A549 (cell line): ENCODE results near the gene CITED2. TPM values are rescaled to one million over a fixed set of nuclear protein-coding genes. Genes with fewer than 3 reads are reported as not detected.

Source experiments
- ATAC-seq, 2 experiments: fragments of 200-7000 bp in 1 of 2; fragments of >200 bp in 1 of 2; cut with Nextera tagmentation in 1 of 2; cut with Tn5 transposase in 1 of 2; 3 replicates each; pipeline versions ENCODE4 v1.8.0 to v1.9.1; 2018 to 2020; ENCODE audit warnings: mild to moderate bottlenecking in 1 of 2, moderate library complexity in 1 of 2
- CTCF ChIA-PET: fragments of 300-600 bp; sonication (Branson Sonifier 250); formaldehyde crosslinking; extraction: SDS; loops from one replicate; lab custom pipeline; 2021; ENCODE audit warnings: antibody characterized with exemption, inconsistent platforms; lab: Yijun Ruan, JAX
- POLR2A ChIA-PET: fragments of 350-600 bp; formaldehyde crosslinking; extraction: SDS; loops from one replicate; lab custom pipeline; 2021; ENCODE audit warnings: antibody characterized with exemption, inconsistent platforms; lab: Yijun Ruan, JAX
- DNase-seq, 2 experiments: peaks; one replicate each; pipeline versions ENCODE4 v3.0.0 to v3.0.0-alpha.2; 2011 to 2016; ENCODE audit warnings: low read depth in 1 of 2, low spot score in 1 of 2
- FAIRE-seq: peaks from 2 replicates; lab custom pipeline; 2011; peaks lifted over from hg19 to GRCh38; lab: Jason Lieb, UNC
- H3K27ac ChIP-seq, 2 experiments: fragments of >200 bp; sonication (Bioruptor Twin); formaldehyde crosslinking; 3 replicates each; pipeline ENCODE4 v1.5.1; 2016 to 2017
- H3K4me1 ChIP-seq: fragments of >200 bp; sonication (Bioruptor Twin); formaldehyde crosslinking; 3 replicates; pipeline ENCODE4 v1.6.1; 2016
- H3K4me2 ChIP-seq: fragments of >200 bp; sonication (Bioruptor Twin); formaldehyde crosslinking; 3 replicates; pipeline ENCODE4 v1.6.1; 2016
- H3K4me3 ChIP-seq: fragments of >200 bp; sonication (Bioruptor Twin); formaldehyde crosslinking; 3 replicates; pipeline ENCODE4 v1.5.1; 2016
- H3K9me3 ChIP-seq: fragments of >200 bp; sonication (Bioruptor Twin); formaldehyde crosslinking; 3 replicates; pipeline ENCODE4 v1.6.1; 2016
- ATOH8 ChIP-seq: fragments of 250-450 bp; sonication (Bioruptor Pico); IDR thresholded peaks from 2 replicates; pipeline ENCODE4 v1.5.0; 2020; ENCODE audit warnings: low read depth, mild to moderate bottlenecking, moderate library complexity
- BHLHE40 ChIP-seq: IDR thresholded peaks from 2 replicates; pipeline ENCODE4 v1.6.1; 2012; ENCODE audit warnings: low read depth, low read length, inconsistent platforms
- CBX2 ChIP-seq: fragments of 200-600 bp; sonication (generic); IDR thresholded peaks from 2 replicates; pipeline ENCODE4 v1.6.1; 2016; ENCODE audit warnings: low read depth, mild to moderate bottlenecking, borderline replicate concordance
- CBX8 ChIP-seq: fragments of 200-600 bp; sonication (generic); IDR thresholded peaks from 2 replicates; pipeline ENCODE4 v1.6.1; 2016
- E2F6 ChIP-seq: IDR thresholded peaks from 2 replicates; pipeline ENCODE4 v1.6.1; 2012; ENCODE audit warnings: low read depth, borderline replicate concordance
- EHF ChIP-seq: fragments of 250-450 bp; sonication (Bioruptor Pico); IDR thresholded peaks from 2 replicates; pipeline ENCODE4 v1.5.0; 2020; ENCODE audit warnings: mild to moderate bottlenecking
- ELK1 ChIP-seq: fragments of 150-350 bp; IDR thresholded peaks from 2 replicates; pipeline ENCODE4 v1.6.1; 2014; ENCODE audit warnings: low read depth, mild to moderate bottlenecking, low read length
- HDAC2 ChIP-seq: fragments of 200-600 bp; sonication (generic); IDR thresholded peaks from 2 replicates; pipeline ENCODE4 v1.6.1; 2016
- HEYL ChIP-seq: fragments of 250-450 bp; sonication (Bioruptor Pico); IDR thresholded peaks from 2 replicates; pipeline ENCODE4 v1.8.0; 2021; ENCODE audit warnings: mild to moderate bottlenecking, moderate library complexity
- HMGXB4 ChIP-seq: fragments of 250-450 bp; sonication (Bioruptor Pico); IDR thresholded peaks from 2 replicates; pipeline ENCODE4 v1.5.0; 2021; ENCODE audit warnings: mild to moderate bottlenecking, moderate library complexity, borderline replicate concordance
- HOXA7 ChIP-seq: fragments of 250-450 bp; sonication (Bioruptor Pico); IDR thresholded peaks from 2 replicates; pipeline ENCODE4 v1.5.0; 2020; ENCODE audit warnings: mild to moderate bottlenecking, moderate library complexity
- HOXB13 ChIP-seq: fragments of 250-450 bp; sonication (Bioruptor Pico); IDR thresholded peaks from 2 replicates; pipeline ENCODE4 v1.5.0; 2020; ENCODE audit warnings: low read depth, mild to moderate bottlenecking, moderate library complexity
- KDM1A ChIP-seq: fragments of 200-600 bp; sonication (generic); IDR thresholded peaks from 2 replicates; pipeline ENCODE4 v1.6.1; 2016; ENCODE audit warnings: low read depth, mild to moderate bottlenecking
- KDM5A ChIP-seq: fragments of 200-600 bp; sonication (generic); IDR thresholded peaks from 2 replicates; pipeline ENCODE4 v1.6.1; 2016; ENCODE audit warnings: antibody characterized with exemption, mild to moderate bottlenecking
- MAFK ChIP-seq: fragments of 450-650 bp; IDR thresholded peaks from 2 replicates; pipeline ENCODE4 v1.6.1; 2014; ENCODE audit not compliant: partially characterized antibody
- MAX ChIP-seq: IDR thresholded peaks from 2 replicates; pipeline ENCODE4 v1.6.1; 2012
- MAZ ChIP-seq: fragments of 150-350 bp; IDR thresholded peaks from 2 replicates; pipeline ENCODE4 v1.6.1; 2014; ENCODE audit warnings: antibody characterized with exemption, low read depth, low read length, borderline replicate concordance
- MYC ChIP-seq: IDR thresholded peaks from 2 replicates; pipeline ENCODE4 v1.6.1; 2012; ENCODE audit warnings: mild to moderate bottlenecking, inconsistent platforms, low read length, improper control_type of control experiment, borderline replicate concordance
- PBX3 ChIP-seq: IDR thresholded peaks from 2 replicates; pipeline ENCODE4 v1.6.1; 2012
- POLR2A ChIP-seq: IDR thresholded peaks from 2 replicates; pipeline ENCODE4 v1.6.1; 2012; ENCODE audit warnings: mild to moderate bottlenecking, low read length
- RARB ChIP-seq: fragments of 250-450 bp; sonication (Bioruptor Pico); IDR thresholded peaks from 2 replicates; pipeline ENCODE4 v1.8.0; 2021; ENCODE audit warnings: mild to moderate bottlenecking, moderate library complexity
- RFX5 ChIP-seq: fragments of 450-650 bp; IDR thresholded peaks from 2 replicates; pipeline ENCODE4 v1.7.1; 2014; ENCODE audit warnings: antibody characterized with exemption, mild to moderate bottlenecking, moderate library complexity
- TFCP2L1 ChIP-seq: fragments of 250-450 bp; sonication (Bioruptor Pico); IDR thresholded peaks from 2 replicates; pipeline ENCODE4 v1.5.0; 2021; ENCODE audit warnings: mild to moderate bottlenecking
- ZFP36 ChIP-seq: fragments of 450-650 bp; IDR thresholded peaks from 2 replicates; pipeline ENCODE4 v1.6.1; 2014; ENCODE audit warnings: borderline replicate concordance; ENCODE audit not compliant: partially characterized antibody
- ZNF302 ChIP-seq: fragments of 250-450 bp; sonication (Bioruptor Pico); IDR thresholded peaks from 2 replicates; pipeline ENCODE4 v1.9.0; 2021; ENCODE audit warnings: inconsistent platforms, mild to moderate bottlenecking, moderate library complexity
- WGBS: methylation state at CpG from one replicate; pipeline ENCODE4 v1.1.6; 2017; ENCODE audit errors: missing lambda C conversion rate; 5-methylcytosine and 5-hydroxymethylcytosine counted together
- polyA plus RNA-seq, 4 experiments: library from polyadenylated mRNA; depleted of rRNA in 3 of 4; stranded (reverse); fragments of >200 nt; fragmentation: RNase III in 1 of 4; extraction: RNeasy Plus Mini Kit Qiagen cat#74134 plus additional on column Dnase treatment in 1 of 4; gene quantifications; 2 replicates in 3 of 4; 3 replicates in 1 of 4; pipeline ENCODE4 v1.2.3, GENCODE V29; 2011 to 2017

Gene CITED2
- polyA plus RNA-seq, 2 of the 4 experiments (the other 2 are of a cell fraction), result 6.4 to 9.3 TPM

- TF ChIP-seq MAX (no peak), RARB (CRISPR knock-in tag) (no peak), MAFK (no peak), POLR2A (no peak), KDM5A (no peak), E2F6 (no peak), ZNF302 (no peak), CBX8 (no peak), KDM1A (no peak), RFX5 (no peak), HDAC2 (no peak), HEYL (CRISPR knock-in tag) (no peak)
- WGBS, result 59% methylated on average over 3 of the region's 3 CpGs
- Histone ChIP-seq H3K27ac (no peak overlapping the region), H3K4me1 (no peaks in the 10 kb centered on the region), H3K4me3 (no peak overlapping the region), H3K9me3 (peaks cover 4% of the 10 kb centered on the region; the same call in 1 of the 3 replicates), H3K4me2 (no peak overlapping the region)
- CTCF ChIA-PET, result no interaction called here
- ATAC-seq (no peak), DNase-seq (no peak), FAIRE-seq (no peak)
- POLR2A ChIA-PET, result no interaction called here
Measured at GRCh38 chr6:139329224-139329623, 45.2 kb downstream of the CITED2 start.

GRCh38 chr6:139327038-139327437 lies 47.4 kb downstream of the CITED2 start:
- ATAC-seq (no peak), DNase-seq (no peak), FAIRE-seq (no peak)
- Histone ChIP-seq H3K4me1 (0 out of 3 replicates have a peak, but pooled peaks cover 2% of the 10 kb centered on the region), H3K27ac (no peak overlapping the region), H3K4me2 (no peak overlapping the region), H3K9me3 (peaks cover 4% of the 10 kb centered on the region; the same call in 1 of the 3 replicates), H3K4me3 (no peak overlapping the region)
- ChIA-PET CTCF (interaction anchor here (0.6 kb wide), 1 partner anchor 1044 kb away, joined by 3 read pairs; no protein-coding TSS in a partner anchor), POLR2A (no interaction called here)
- WGBS, result 83% methylated on average over 5 of the region's 5 CpGs
- TF ChIP-seq ZFP36 (no peak), MYC (no peak), EHF (CRISPR knock-in tag) (no peak), HOXA7 (CRISPR knock-in tag) (no peak), BHLHE40 (no peak), RFX5 (no peak), CBX2 (no peak), ATOH8 (no peak), ELK1 (no peak), HMGXB4 (CRISPR knock-in tag) (no peak), TFCP2L1 (CRISPR knock-in tag) (no peak), MAZ (no peak), HOXB13 (no peak), PBX3 (no peak)
